Ovary (tissue), 9 donors: ENCODE data around the gene CYP8B1. TPM values are rescaled to one million over a fixed set of nuclear protein-coding genes. Genes with fewer than 3 reads are reported as not detected.

Source experiments
- DNase-seq, 5 donors: peaks; one replicate each; pipeline ENCODE4 v3.0.0-alpha.2; 2019 to 2020
- H3K27ac ChIP-seq, 2 donors: fragments of 200-600 bp; one replicate each; pipeline versions ENCODE4 v1.5.1 to v1.8.0; 2019 to 2022
- H3K27me3 ChIP-seq: fragments of 200-600 bp; one replicate; pipeline ENCODE4 v1.8.0; 2022
- H3K36me3 ChIP-seq: fragments of 200-600 bp; sonication (generic); one replicate; pipeline ENCODE4 v1.5.1; 2019
- H3K4me1 ChIP-seq: one replicate; pipeline ENCODE4 v1.8.1; 2013; ENCODE audit warnings: mild to moderate bottlenecking, moderate library complexity; ENCODE audit not compliant: insufficient read depth
- H3K4me3 ChIP-seq: fragments of 200-600 bp; sonication (generic); one replicate; pipeline ENCODE4 v1.5.1; 2017
- H3K9me3 ChIP-seq, 2 donors: fragments of 200-600 bp in 1 of 2; sonication (generic) in 1 of 2; one replicate each; pipeline versions ENCODE4 v1.5.1 to v1.8.1; 2013 to 2019; ENCODE audit warnings: mild to moderate bottlenecking in 1 of 2, moderate library complexity in 1 of 2
- CTCF ChIP-seq, 3 donors: fragments of 450-650 bp in 2 of 3; fragments of 200-600 bp in 1 of 3; IDR thresholded peaks; one replicate each; pipeline versions ENCODE4 v1.5.1 to v1.8.0; 2016 to 2022; ENCODE audit warnings: antibody characterized with exemption in 3 of 3, mild to moderate bottlenecking in 1 of 3
- EP300 ChIP-seq: sonication (generic); formaldehyde crosslinking; IDR thresholded peaks from one replicate; pipeline ENCODE4 v1.6.1; 2017; ENCODE audit warnings: antibody characterized with exemption
- POLR2A ChIP-seq: fragments of 450-650 bp; IDR thresholded peaks from one replicate; pipeline ENCODE4 v1.6.1; 2017; ENCODE audit warnings: antibody characterized with exemption, mild to moderate bottlenecking, moderate library complexity
- WGBS, 3 donors: extraction: QIAGEN DNeasy Blood & Tissue Kit in 1 of 3; methylation state at CpG; one replicate each; pipeline versions ENCODE4 v1.1.5 to v1.1.7; 2013 to 2017; 5-methylcytosine and 5-hydroxymethylcytosine counted together
- intact Hi-C, 4 donors: fragments of 100-400 bp; cut with DNase I; formaldehyde crosslinking; loops; one replicate each; pipeline versions ENCODE4 v1.11.0 to v1.15.1; 2022 to 2023
- polyA plus RNA-seq, 2 donors: library from polyadenylated mRNA; stranded (reverse); fragments of 200-250 nt in 1 of 2; fragments of 350-450 nt in 1 of 2; fragmentation: Illumina TruSeq in 1 of 2; extraction: RNeasy Lipid Tissue Mini Kit (QIAGEN cat#74804) in 1 of 2; gene quantifications; one replicate each; pipeline ENCODE4 v1.2.3, GENCODE V29; 2013 to 2014
- total RNA-seq, 7 donors: library from RNA; depleted of rRNA in 2 of 7; stranded (reverse); fragments of >200 nt in 2 of 7; fragmentation: NEBNext Ultra II Directional in 3 of 7; extraction: Animal tissue kit (Norgen Biotek cat#: 25700) in 3 of 7; gene quantifications; one replicate each; pipeline versions ENCODE4 v1.1.0 to v1.2.4, GENCODE V29; 2016 to 2023
- donor health status: DM: no; HTN: no; CAD: no; lungs with moderate emphysema.
- donor health status: DM: no; HTN: no; CAD: no.
- donor health status: Bipolar disorder and iron deficiency.
- donor health status: DM: yes; HTN: yes; CAD: no.
- donor health status: DM: no; HTN: no; CAD: no.
- donor health status: DM: yes; HTN: yes; CAD: no.

CYP8B1 gene
- total and polyA plus RNA-seq, 9 donors = 0.05 to 0.46 TPM; not detected in 7

GRCh38 chr3:42851228-42851834 lies 24.3 kb downstream of the CYP8B1 start:
- Histone ChIP-seq H3K9me3 (no peaks in the 10 kb centered on the region), H3K4me1 (peaks cover 2% of the 10 kb centered on the region), H3K27me3 (no peaks in the 10 kb centered on the region), H3K4me3 (no peak overlapping the region), H3K36me3 (no peaks in the 10 kb centered on the region), H3K27ac (no peak overlapping the region)
- WGBS, 3 donors = 76 to 82% (median 80%) methylated on average over 6 of the region's 6 CpGs
- no peak for DNase-seq
- no peak for TF ChIP-seq CTCF (IDR thresholded peaks at IDR 0.05)
- no peak for TF ChIP-seq POLR2A
- no peak for TF ChIP-seq EP300
- intact Hi-C loops = no loop called here

GRCh38 chr3:42850263-42850662 lies 25.4 kb downstream of the CYP8B1 start:
- no peak for TF ChIP-seq EP300
- no peak for TF ChIP-seq POLR2A
- TF ChIP-seq CTCF (IDR thresholded peaks at IDR 0.05) = no peak
- no peak overlapping the region for H3K4me3 ChIP-seq
- H3K27ac ChIP-seq = no peak overlapping the region
- WGBS, 3 donors = 90 to 94% (median 93%) methylated on average over 3 of the region's 3 CpGs
- no peaks in the 10 kb centered on the region for H3K27me3 ChIP-seq
- H3K4me1 ChIP-seq = peaks cover 4% of the 10 kb centered on the region
- H3K9me3 ChIP-seq = no peaks in the 10 kb centered on the region
- no peak for DNase-seq
- no peaks in the 10 kb centered on the region for H3K36me3 ChIP-seq
- intact Hi-C loops = no loop called here

GRCh38 chr3:42849017-42849416 lies 26.7 kb downstream of the CYP8B1 start:
- Histone ChIP-seq H3K4me1 (peaks cover 4% of the 10 kb centered on the region), H3K9me3 (no peaks in the 10 kb centered on the region), H3K4me3 (no peak overlapping the region), H3K36me3 (no peaks in the 10 kb centered on the region), H3K27me3 (no peaks in the 10 kb centered on the region), H3K27ac (no peak overlapping the region)
- no peak for DNase-seq
- intact Hi-C loops = loop anchor here in 1 of 4 donors (10.0 kb wide), 1 partner anchor 64 kb away; no protein-coding TSS in a partner anchor
- WGBS, 3 donors = 94 to 97% (median 95%) methylated on average over 7 of the region's 7 CpGs
- TF ChIP-seq CTCF (IDR thresholded peaks at IDR 0.05) (no peak), EP300 (no peak), POLR2A (no peak)

GRCh38 chr3:42847731-42848130 lies 27.9 kb downstream of the CYP8B1 start:
- Histone ChIP-seq H3K4me1 (peaks cover 4% of the 10 kb centered on the region), H3K27ac (no peak overlapping the region)
- DNase-seq = peak in 1 of 5 donors; percentile 42

More at GRCh38 chr3:42847731-42848130, 27.9 kb downstream of the CYP8B1 start:
- H3K36me3 ChIP-seq = no peaks in the 10 kb centered on the region
- no peaks in the 10 kb centered on the region for H3K27me3 ChIP-seq
- WGBS, 3 donors = 56 to 66% (median 57%) methylated on average over 4 of the region's 4 CpGs
- intact Hi-C loops = loop anchor here in 1 of 4 donors (10.0 kb wide), 1 partner anchor 63 kb away; no protein-coding TSS in a partner anchor
- no peak overlapping the region for H3K4me3 ChIP-seq
- no peak for TF ChIP-seq EP300
- no peak for TF ChIP-seq POLR2A
- TF ChIP-seq CTCF (IDR thresholded peaks at IDR 0.05) = no peak
- no peaks in the 10 kb centered on the region for H3K9me3 ChIP-seq
